WI38 (cell line): ENCODE data around the gene C1orf159.

ENCODE experiments used
- H3K4me3 ChIP-seq: 2 replicates; pipeline ENCODE4 v1.5.1; 2011; ENCODE audit warnings: low read depth, mild to moderate bottlenecking, control low read depth, low read length
- CTCF ChIP-seq: IDR thresholded peaks from 2 replicates; pipeline ENCODE4 v1.5.1; 2012; ENCODE audit warnings: low read depth, mild to moderate bottlenecking, control low read depth, low read length

Gene C1orf159

GRCh38 chr1:1115786-1116700, at the start of gene C1orf159:
Gene C1orf159 (minus strand): TSS chr1:1116089. CDS start chr1:1091543, 24,546 bp downstream.
- peak within 1 kb of the TSS; percentile 71 for H3K4me3 ChIP-seq
- no peak for TF ChIP-seq CTCF

GRCh38 chr1:1165485-1165884, 49.6 kb upstream of the C1orf159 start:
- no peak overlapping the region for H3K4me3 ChIP-seq

GRCh38 chr1:1164701-1165451, 49.0 kb upstream of the C1orf159 start:
- no peak overlapping the region for H3K4me3 ChIP-seq
- TF ChIP-seq CTCF: no peak

More at GRCh38 chr1:1165485-1165884, 49.6 kb upstream of the C1orf159 start:
- no peak for TF ChIP-seq CTCF

- TF ChIP-seq CTCF: no peak
- H3K4me3 ChIP-seq: no peak overlapping the region
Measured at GRCh38 chr1:1164361-1164700, 48.4 kb upstream of the C1orf159 start.

- no peak overlapping the region for H3K4me3 ChIP-seq
- TF ChIP-seq CTCF: no peak
Measured at GRCh38 chr1:1163538-1164070, 47.7 kb upstream of the C1orf159 start.

GRCh38 chr1:1162597-1163537, 47.0 kb upstream of the C1orf159 start:
- no peak for TF ChIP-seq CTCF
- no peak overlapping the region for H3K4me3 ChIP-seq
